ENCODE results near the gene ATRNL1.

DNA sequence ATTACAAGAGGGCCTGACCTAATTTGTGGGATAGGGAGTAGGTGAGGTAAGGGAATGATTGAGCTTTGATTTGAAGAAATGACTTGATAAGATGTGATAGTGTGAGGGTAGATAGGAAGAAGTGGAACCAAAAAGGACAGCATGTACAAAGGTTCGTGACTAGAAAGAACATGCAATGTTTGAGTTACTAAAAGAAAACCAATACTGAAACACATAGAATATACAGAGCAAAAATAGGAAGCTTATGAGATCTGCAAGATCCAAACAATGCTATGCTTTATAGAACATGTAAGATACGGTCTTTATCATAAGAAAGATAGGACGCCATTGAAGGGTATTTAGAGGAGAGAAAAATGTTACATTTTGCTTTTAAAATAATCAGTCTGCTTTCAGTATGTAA lies 343.8 kb downstream of the ATRNL1 start:
- TF ChIP-seq CTCF (IDR thresholded peaks at IDR 0.05) (no peak), EZH2 (IDR thresholded peaks at IDR 0.05) (no peak), EZH2phosphoT487 (IDR thresholded peaks at IDR 0.05) (no peak)
